PFSK-1 (cell line): ENCODE measurements around the gene ETFA.

Source experiments
- POLR2AphosphoS5 ChIP-seq: IDR thresholded peaks from 2 replicates; pipeline ENCODE4 v1.6.1; 2012; ENCODE audit warnings: low read depth, mild to moderate bottlenecking, control low read depth, low read length, moderate library complexity
- SIN3A ChIP-seq: IDR thresholded peaks from 2 replicates; pipeline ENCODE4 v1.6.1; 2012; ENCODE audit warnings: mild to moderate bottlenecking, low read length, moderate library complexity, borderline replicate concordance; ENCODE audit not compliant: insufficient read depth
- TAF1 ChIP-seq: IDR thresholded peaks from 2 replicates; pipeline ENCODE4 v1.6.1; 2012; ENCODE audit warnings: low read length, control low read depth, borderline replicate concordance; ENCODE audit not compliant: insufficient read depth

DNA sequence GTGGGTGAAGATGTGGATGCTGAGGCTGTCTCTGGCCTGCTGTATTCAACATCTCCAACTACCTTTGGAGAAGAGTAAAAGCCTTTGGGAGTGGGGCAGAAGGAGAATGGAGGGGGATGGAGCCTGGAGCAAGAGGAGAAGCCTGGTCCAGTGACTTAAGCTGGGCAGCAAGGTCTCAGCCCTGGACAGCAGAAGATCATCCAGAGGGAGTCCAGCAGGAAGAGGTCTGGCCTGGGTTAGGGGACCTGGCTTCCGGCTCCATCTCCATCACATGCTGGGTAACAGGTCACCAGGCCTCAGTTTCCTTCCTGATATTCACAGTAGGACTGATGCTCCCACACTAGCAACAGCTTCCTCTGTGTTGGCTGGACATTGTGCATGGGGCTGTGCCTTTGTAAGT is 21.5 kb upstream of the ETFA start:
- TF ChIP-seq TAF1 (no peak), SIN3A (no peak), POLR2AphosphoS5 (no peak)
